Suprapubic skin (tissue), 4 donors: ENCODE results near the gene PCIF1. TPM values are rescaled to one million over a fixed set of nuclear protein-coding genes. Genes with fewer than 3 reads are reported as not detected.

Experiments used
- DNase-seq, 2 donors: peaks; one replicate each; pipeline ENCODE4 v3.0.0-alpha.2; 2019; ENCODE audit warnings: low spot score in 2 of 2
- H3K27ac ChIP-seq: fragments of 200-600 bp; sonication (generic); one replicate; pipeline ENCODE4 v1.5.1; 2019
- H3K27me3 ChIP-seq: fragments of 200-600 bp; sonication (generic); one replicate; pipeline ENCODE4 v1.5.1; 2019
- H3K36me3 ChIP-seq: fragments of 200-600 bp; sonication (generic); one replicate; pipeline ENCODE4 v1.5.1; 2019
- H3K4me1 ChIP-seq: fragments of 200-600 bp; sonication (generic); one replicate; pipeline ENCODE4 v1.5.1; 2019
- H3K4me3 ChIP-seq: fragments of 200-600 bp; sonication (generic); one replicate; pipeline ENCODE4 v1.5.1; 2019; ENCODE audit warnings: mild to moderate bottlenecking
- H3K9me3 ChIP-seq: fragments of 200-600 bp; sonication (generic); one replicate; pipeline ENCODE4 v1.5.1; 2019
- CTCF ChIP-seq, 2 donors: fragments of 200-600 bp in 1 of 2; fragments of 450-650 bp in 1 of 2; sonication (generic) in 1 of 2; IDR thresholded peaks; one replicate each; pipeline ENCODE4 v1.5.1; 2016 to 2019; ENCODE audit warnings: antibody characterized with exemption in 2 of 2, mild to moderate bottlenecking in 1 of 2, moderate library complexity in 1 of 2
- EP300 ChIP-seq: sonication (generic); formaldehyde crosslinking; IDR thresholded peaks from one replicate; pipeline ENCODE4 v1.6.1; 2017; ENCODE audit warnings: antibody characterized with exemption
- POLR2A ChIP-seq, 2 donors: fragments of 450-650 bp; IDR thresholded peaks; one replicate each; pipeline ENCODE4 v1.6.1; 2017; ENCODE audit warnings: antibody characterized with exemption in 2 of 2, mild to moderate bottlenecking in 2 of 2, moderate library complexity in 2 of 2
- POLR2AphosphoS5 ChIP-seq, 3 donors: sonication (generic); formaldehyde crosslinking; IDR thresholded peaks; one replicate each; pipeline ENCODE4 v1.6.1; 2017; ENCODE audit warnings: antibody characterized with exemption in 3 of 3
- WGBS: methylation state at CpG from one replicate; pipeline ENCODE4 v1.1.5; 2018; 5-methylcytosine and 5-hydroxymethylcytosine counted together
- total RNA-seq, 4 donors: library from RNA; depleted of rRNA; stranded (reverse); fragments of >200 nt; gene quantifications; one replicate each; pipeline ENCODE4 v1.1.0, GENCODE V29; 2016

Gene PCIF1
- total RNA-seq, 4 donors from 2014 or later = 37.2 to 70.3 (median 42.4) TPM

- H3K9me3 ChIP-seq = no peaks in the 10 kb centered on the region
- peaks cover 95% of the 10 kb centered on the region for H3K36me3 ChIP-seq
- peak; percentile 34 to 78 for DNase-seq
- H3K4me1 ChIP-seq = no peaks in the 10 kb centered on the region
- TF ChIP-seq POLR2AphosphoS5 (IDR thresholded peaks at IDR 0.05) (no peak), EP300 (no peak), CTCF (IDR thresholded peaks at IDR 0.05) (no peak), POLR2A (IDR thresholded peaks at IDR 0.05) (no peak)
- H3K27me3 ChIP-seq = no peaks in the 10 kb centered on the region
- H3K4me3 ChIP-seq = no peak overlapping the region
- no peak overlapping the region for H3K27ac ChIP-seq
- 82% methylated on average over 8 of the region's 9 CpGs for whole genome bisulfite sequencing
These were observed 29.5 kb downstream of the PCIF1 start for GRCh38 chr20:45964006-45964400.

- H3K4me1 ChIP-seq = peaks cover 13% of the 10 kb centered on the region
- H3K4me3 ChIP-seq = no peak overlapping the region
- H3K27me3 ChIP-seq = no peaks in the 10 kb centered on the region
- TF ChIP-seq POLR2AphosphoS5 (IDR thresholded peaks at IDR 0.05) = no peak
- TF ChIP-seq POLR2A (IDR thresholded peaks at IDR 0.05) = no peak
- no peak for TF ChIP-seq EP300
- TF ChIP-seq CTCF (IDR thresholded peaks at IDR 0.05) = no peak
- peak; percentile 54 to 65 for DNase-seq
- H3K36me3 ChIP-seq = peaks cover 87% of the 10 kb centered on the region
- H3K9me3 ChIP-seq = no peaks in the 10 kb centered on the region
- H3K27ac ChIP-seq = no peak overlapping the region
- WGBS = 89% methylated on average over 7 of the region's 18 CpGs
These were observed 30.9 kb downstream of the PCIF1 start for GRCh38 chr20:45965169-45966002.

GRCh38 chr20:45967551-45968080 is 33.1 kb downstream of the PCIF1 start:
- DNase-seq = peak; percentile 55 to 64
- Histone ChIP-seq H3K36me3 (peaks cover 66% of the 10 kb centered on the region), H3K4me1 (peaks cover 15% of the 10 kb centered on the region), H3K9me3 (no peaks in the 10 kb centered on the region), H3K4me3 (no peak overlapping the region), H3K27me3 (no peaks in the 10 kb centered on the region), H3K27ac (no peak overlapping the region)
- 85% methylated on average over 3 of the region's 13 CpGs for WGBS
- TF ChIP-seq POLR2AphosphoS5 (IDR thresholded peaks at IDR 0.05) = no peak
- no peak for TF ChIP-seq POLR2A (IDR thresholded peaks at IDR 0.05)

GRCh38 chr20:45968081-45968671 is 33.7 kb downstream of the PCIF1 start:
- DNase-seq = peak; percentile 57 to 69
- TF ChIP-seq CTCF (IDR thresholded peaks at IDR 0.05) (no peak), POLR2AphosphoS5 (IDR thresholded peaks at IDR 0.05) (no peak), EP300 (no peak), POLR2A (IDR thresholded peaks at IDR 0.05) (no peak)
- Histone ChIP-seq H3K4me1 (peaks cover 21% of the 10 kb centered on the region), H3K9me3 (no peaks in the 10 kb centered on the region), H3K4me3 (no peak overlapping the region), H3K27me3 (no peaks in the 10 kb centered on the region), H3K36me3 (peaks cover 63% of the 10 kb centered on the region), H3K27ac (no peak overlapping the region)
- 76% methylated on average over 2 of the region's 10 CpGs for WGBS

- TF ChIP-seq POLR2AphosphoS5 (IDR thresholded peaks at IDR 0.05) = no peak
- no peak for TF ChIP-seq CTCF (IDR thresholded peaks at IDR 0.05)
- TF ChIP-seq POLR2A (IDR thresholded peaks at IDR 0.05) = no peak
- no peak for TF ChIP-seq EP300
- H3K4me1 ChIP-seq = peaks cover 24% of the 10 kb centered on the region
- H3K27ac ChIP-seq = no peak overlapping the region
- no peak overlapping the region for H3K4me3 ChIP-seq
- H3K36me3 ChIP-seq = peaks cover 54% of the 10 kb centered on the region
- WGBS = 84% methylated on average over 6 of the region's 14 CpGs
- H3K27me3 ChIP-seq = no peaks in the 10 kb centered on the region
- DNase-seq = peak; percentile 69 to 77
- H3K9me3 ChIP-seq = no peaks in the 10 kb centered on the region
These were observed 34.6 kb downstream of the PCIF1 start for GRCh38 chr20:45968801-45969711.
